Left renal pelvis (tissue), 4 donors: ENCODE data around the gene LOXHD1. TPM values are rescaled to one million over a fixed set of nuclear protein-coding genes. Genes with fewer than 3 reads are reported as not detected.

Experiments
- DNase-seq, 4 donors: peaks; one replicate each; pipeline ENCODE4 v3.0.0-alpha.2; 2013; ENCODE audit warnings: low read depth in 4 of 4, low spot score in 3 of 4
- polyA plus RNA-seq, 4 donors: library from polyadenylated mRNA; unstranded; fragments of 120-200 nt; gene quantifications; one replicate each; pipeline ENCODE4 v1.2.1, GENCODE V29; 2013; ENCODE audit not compliant: insufficient read length in 4 of 4

Gene LOXHD1
- polyA plus RNA-seq, 4 donors: 0.56 to 0.85 (median 0.61) TPM

DNA sequence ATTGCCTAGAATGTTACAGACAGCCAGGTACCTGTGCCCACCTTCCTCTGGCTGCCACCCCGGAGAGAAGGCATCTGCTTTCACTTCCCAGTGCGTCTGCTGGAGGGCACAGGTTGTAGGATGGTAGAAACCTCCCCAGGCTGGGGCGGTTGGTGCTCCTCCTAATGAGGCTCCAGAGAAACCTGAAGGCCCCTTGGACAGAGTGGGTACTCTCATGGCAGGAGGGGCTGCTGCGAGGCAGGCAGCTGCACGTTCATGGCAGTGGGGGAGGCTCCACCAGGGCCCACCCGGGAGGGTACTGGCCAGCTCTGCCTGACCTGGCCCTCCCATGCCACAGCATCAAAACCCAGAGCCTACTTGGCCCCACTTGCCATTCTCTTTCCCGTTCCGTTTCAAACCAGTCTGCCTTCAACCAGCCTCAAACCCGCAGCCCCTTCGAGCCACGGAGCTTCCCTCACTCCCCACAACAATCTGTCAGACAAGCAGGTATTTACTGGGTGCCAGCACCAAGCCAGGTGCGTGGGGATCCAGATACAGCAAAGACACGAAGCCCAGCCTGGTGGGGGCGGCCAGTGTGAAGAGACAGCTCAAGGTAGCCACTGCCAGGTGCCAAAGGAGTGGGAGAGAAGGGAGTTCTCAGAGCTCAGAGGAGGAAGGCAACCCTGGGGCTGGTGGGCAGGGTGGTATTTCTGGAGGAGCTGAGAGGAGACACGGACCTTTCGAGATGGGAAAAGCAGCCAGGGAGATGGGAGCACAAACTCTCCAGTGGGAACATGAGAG is 229.6 kb downstream of the LOXHD1 start:
- no peak for DNase-seq

Other genes starting within 250 kb of the LOXHD1 start
- gene ST8SIA5, start 99.8 kb upstream of the LOXHD1 start, polyA plus RNA-seq: 1 to 10 TPM in 1 of 4 donors, under 1 TPM in 3; 0.50 to 1.2 (median 0.96) TPM